ENCODE data around the gene SHANK2. TPM values are rescaled to one million over a fixed set of nuclear protein-coding genes. Genes with fewer than 3 reads are reported as not detected.

The SHANK2 gene
- total and polyA plus RNA-seq, 10 of the 15 experiments (the other 5 are each of a cell fraction or from before 2014, with no cell fraction given): 0.01 to 0.31 (median 0.10) TPM; not detected in 5

DNA sequence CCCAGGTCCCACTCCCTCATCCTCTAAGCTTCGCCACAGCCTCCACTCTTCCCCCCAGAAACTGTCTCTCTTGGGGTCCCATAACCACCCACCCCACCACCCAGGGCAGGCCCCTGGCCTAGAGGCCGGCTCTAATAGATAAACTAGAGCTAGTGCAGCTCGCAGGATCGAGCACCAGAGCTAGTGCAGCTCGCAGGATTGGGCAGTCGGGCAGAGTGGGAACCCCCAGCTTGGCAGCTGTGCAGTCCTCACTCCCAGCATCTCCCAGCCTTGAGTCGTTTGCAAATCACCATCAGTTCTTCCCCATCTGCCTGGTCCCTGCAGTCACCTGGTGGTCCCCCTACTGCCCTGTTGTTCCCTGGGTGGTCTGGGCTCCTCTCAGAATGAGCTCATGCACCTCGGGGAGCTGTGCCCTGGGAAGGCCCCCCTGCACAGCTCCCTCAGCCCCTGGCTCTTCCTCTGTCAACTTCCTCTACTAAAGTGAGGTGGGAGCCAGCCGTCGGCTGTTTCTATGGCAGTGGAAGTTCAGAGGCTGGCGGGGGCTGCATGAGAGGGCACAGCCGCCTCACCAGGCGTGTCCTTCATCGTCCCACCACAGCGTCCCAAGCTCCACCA lies 15.5 kb upstream of the SHANK2 start:
- no peak overlapping the region for H3K4me3 ChIP-seq
- under 1% methylated on average over 15 of the region's 15 CpGs for WGBS (ENCODE audit: insufficient coverage, insufficient replicate concordance, low lambda C conversion rate, missing lambda C conversion rate)
- ATAC-seq (no peak), FAIRE-seq (no peak), DNase-seq (ENCODE audit: low read depth, low spot score) (no peak)
- H3K9ac ChIP-seq (ENCODE audit: control insufficient read depth, insufficient read depth, low read length): no peak overlapping the region
- no peaks in the 10 kb centered on the region for H3K36me3 ChIP-seq (ENCODE audit: control insufficient read depth in 2 of 2, insufficient read depth in 2 of 2, low read length in 1 of 2)
- H3K4me1 ChIP-seq (ENCODE audit: control insufficient read depth, insufficient read depth, low read length): no peaks in the 10 kb centered on the region
- CTCF ChIA-PET: no interaction called here
- no peak overlapping the region for H3K27ac ChIP-seq (ENCODE audit: control insufficient read depth, insufficient read depth)
- H3K9me3 ChIP-seq (replicated peaks; ENCODE audit: control insufficient read depth, insufficient read depth, low read length): no peaks in the 10 kb centered on the region; the same call in 2 of the 3 replicates
- in situ Hi-C loops (cut with MboI) (no loop called here), intact Hi-C loops (cut with micrococcal nuclease; ENCODE audit: unreplicated experiment) (no loop called here)
- peaks cover 0 to 2% of the 10 kb centered on the region in 2 experiments; a peak in 2 of 4 replicates for H3K27me3 ChIP-seq (replicated peaks in 1 of 2; ENCODE audit: control insufficient read depth in 2 of 2, insufficient read depth in 2 of 2, low read length in 1 of 2)
- RAD21 ChIA-PET (ENCODE audit: unreplicated experiment): no interaction called here
- SMC1A ChIA-PET (ENCODE audit: uncharacterized antibody, unreplicated experiment): no interaction called here
- no peak overlapping the region for H2AFZ ChIP-seq (ENCODE audit: control insufficient read depth, low read depth, low read length)
- no peaks in the 10 kb centered on the region for H3K79me2 ChIP-seq (ENCODE audit: control insufficient read depth, insufficient read depth, low read length)
- POLR2A ChIA-PET: no interaction called here
- H4K20me1 ChIP-seq (ENCODE audit: control insufficient read depth, insufficient read depth): no peaks in the 10 kb centered on the region
- no peak overlapping the region for H3K4me2 ChIP-seq (ENCODE audit: control insufficient read depth, insufficient read depth)
- BruUV-seq (replicated peaks): no TSS peak
- TF ChIP-seq PML (IDR thresholded peaks at IDR 0.05; ENCODE audit: low read length) (no peak), CHD4 (IDR thresholded peaks at IDR 0.05) (no peak), POLR2AphosphoS2 (IDR thresholded peaks at IDR 0.05; ENCODE audit: low read depth, low read length) (no peak), YY1 (IDR thresholded peaks at IDR 0.05; ENCODE audit: low read depth, low read length) (no peak), LARP7 (IDR thresholded peaks at IDR 0.05) (no peak), GABPA (IDR thresholded peaks at IDR 0.05; ENCODE audit: low read depth) (no peak), ZNF24 (IDR thresholded peaks at IDR 0.05) (no peak), SMAD1 (IDR thresholded peaks at IDR 0.05; ENCODE audit: low read depth, partially characterized antibody) (no peak), TCF3 (IDR thresholded peaks at IDR 0.05; ENCODE audit: borderline replicate concordance, insufficient read depth, low read depth, low read length) (no peak), EED (IDR thresholded peaks at IDR 0.05; ENCODE audit: low read depth) (no peak), ESRRA (IDR thresholded peaks at IDR 0.05; ENCODE audit: low read length) (no peak), CREM (IDR thresholded peaks at IDR 0.05; ENCODE audit: low read depth) (no peak), WRNIP1 (IDR thresholded peaks at IDR 0.05; ENCODE audit: borderline replicate concordance, low read depth, low read length) (no peak), CREB1 (IDR thresholded peaks at IDR 0.05; ENCODE audit: low read depth) (no peak)
- TF ChIP-seq, protein P1, sequence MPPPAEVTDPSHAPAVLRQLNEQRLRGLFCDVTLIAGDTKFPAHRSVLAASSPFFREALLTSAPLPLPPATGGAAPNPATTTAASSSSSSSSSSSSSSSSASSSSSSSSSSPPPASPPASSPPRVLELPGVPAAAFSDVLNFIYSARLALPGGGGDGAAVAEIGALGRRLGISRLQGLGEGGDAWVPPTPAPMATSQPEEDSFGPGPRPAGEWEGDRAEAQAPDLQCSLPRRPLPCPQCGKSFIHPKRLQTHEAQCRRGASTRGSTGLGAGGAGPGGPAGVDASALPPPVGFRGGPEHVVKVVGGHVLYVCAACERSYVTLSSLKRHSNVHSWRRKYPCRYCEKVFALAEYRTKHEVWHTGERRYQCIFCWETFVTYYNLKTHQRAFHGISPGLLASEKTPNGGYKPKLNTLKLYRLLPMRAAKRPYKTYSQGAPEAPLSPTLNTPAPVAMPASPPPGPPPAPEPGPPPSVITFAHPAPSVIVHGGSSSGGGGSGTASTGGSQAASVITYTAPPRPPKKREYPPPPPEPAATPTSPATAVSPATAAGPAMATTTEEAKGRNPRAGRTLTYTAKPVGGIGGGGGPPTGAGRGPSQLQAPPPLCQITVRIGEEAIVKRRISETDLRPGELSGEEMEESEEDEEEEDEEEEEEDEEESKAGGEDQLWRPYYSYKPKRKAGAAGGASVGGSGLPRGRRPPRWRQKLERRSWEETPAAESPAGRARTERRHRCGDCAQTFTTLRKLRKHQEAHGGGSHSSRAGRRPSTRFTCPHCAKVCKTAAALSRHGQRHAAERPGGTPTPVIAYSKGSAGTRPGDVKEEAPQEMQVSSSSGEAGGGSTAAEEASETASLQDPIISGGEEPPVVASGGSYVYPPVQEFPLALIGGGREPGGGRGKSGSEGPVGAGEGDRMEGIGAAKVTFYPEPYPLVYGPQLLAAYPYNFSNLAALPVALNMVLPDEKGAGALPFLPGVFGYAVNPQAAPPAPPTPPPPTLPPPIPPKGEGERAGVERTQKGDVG (CRISPR knock-in tag; IDR thresholded peaks at IDR 0.05): no peak
- TF ChIP-seq, protein P2, sequence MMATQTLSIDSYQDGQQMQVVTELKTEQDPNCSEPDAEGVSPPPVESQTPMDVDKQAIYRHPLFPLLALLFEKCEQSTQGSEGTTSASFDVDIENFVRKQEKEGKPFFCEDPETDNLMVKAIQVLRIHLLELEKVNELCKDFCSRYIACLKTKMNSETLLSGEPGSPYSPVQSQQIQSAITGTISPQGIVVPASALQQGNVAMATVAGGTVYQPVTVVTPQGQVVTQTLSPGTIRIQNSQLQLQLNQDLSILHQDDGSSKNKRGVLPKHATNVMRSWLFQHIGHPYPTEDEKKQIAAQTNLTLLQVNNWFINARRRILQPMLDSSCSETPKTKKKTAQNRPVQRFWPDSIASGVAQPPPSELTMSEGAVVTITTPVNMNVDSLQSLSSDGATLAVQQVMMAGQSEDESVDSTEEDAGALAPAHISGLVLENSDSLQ (IDR thresholded peaks at IDR 0.05): no peak
- TF ChIP-seq, protein P3, sequence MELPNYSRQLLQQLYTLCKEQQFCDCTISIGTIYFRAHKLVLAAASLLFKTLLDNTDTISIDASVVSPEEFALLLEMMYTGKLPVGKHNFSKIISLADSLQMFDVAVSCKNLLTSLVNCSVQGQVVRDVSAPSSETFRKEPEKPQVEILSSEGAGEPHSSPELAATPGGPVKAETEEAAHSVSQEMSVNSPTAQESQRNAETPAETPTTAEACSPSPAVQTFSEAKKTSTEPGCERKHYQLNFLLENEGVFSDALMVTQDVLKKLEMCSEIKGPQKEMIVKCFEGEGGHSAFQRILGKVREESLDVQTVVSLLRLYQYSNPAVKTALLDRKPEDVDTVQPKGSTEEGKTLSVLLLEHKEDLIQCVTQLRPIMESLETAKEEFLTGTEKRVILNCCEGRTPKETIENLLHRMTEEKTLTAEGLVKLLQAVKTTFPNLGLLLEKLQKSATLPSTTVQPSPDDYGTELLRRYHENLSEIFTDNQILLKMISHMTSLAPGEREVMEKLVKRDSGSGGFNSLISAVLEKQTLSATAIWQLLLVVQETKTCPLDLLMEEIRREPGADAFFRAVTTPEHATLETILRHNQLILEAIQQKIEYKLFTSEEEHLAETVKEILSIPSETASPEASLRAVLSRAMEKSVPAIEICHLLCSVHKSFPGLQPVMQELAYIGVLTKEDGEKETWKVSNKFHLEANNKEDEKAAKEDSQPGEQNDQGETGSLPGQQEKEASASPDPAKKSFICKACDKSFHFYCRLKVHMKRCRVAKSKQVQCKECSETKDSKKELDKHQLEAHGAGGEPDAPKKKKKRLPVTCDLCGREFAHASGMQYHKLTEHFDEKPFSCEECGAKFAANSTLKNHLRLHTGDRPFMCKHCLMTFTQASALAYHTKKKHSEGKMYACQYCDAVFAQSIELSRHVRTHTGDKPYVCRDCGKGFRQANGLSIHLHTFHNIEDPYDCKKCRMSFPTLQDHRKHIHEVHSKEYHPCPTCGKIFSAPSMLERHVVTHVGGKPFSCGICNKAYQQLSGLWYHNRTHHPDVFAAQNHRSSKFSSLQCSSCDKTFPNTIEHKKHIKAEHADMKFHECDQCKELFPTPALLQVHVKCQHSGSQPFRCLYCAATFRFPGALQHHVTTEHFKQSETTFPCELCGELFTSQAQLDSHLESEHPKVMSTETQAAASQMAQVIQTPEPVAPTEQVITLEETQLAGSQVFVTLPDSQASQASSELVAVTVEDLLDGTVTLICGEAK (IDR thresholded peaks at IDR 0.05; ENCODE audit: borderline replicate concordance): no peak

Measured in GM12878 (cell line).